HT1080 (cell line): ENCODE results near the gene RAB35. TPM values are rescaled to one million over a fixed set of nuclear protein-coding genes. Genes with fewer than 3 reads are reported as not detected.

Experiments
- DNase-seq: peaks from one replicate; pipeline ENCODE4 v3.0.0-alpha.2; 2015; ENCODE audit warnings: low read depth
- total RNA-seq: library from RNA; depleted of rRNA; stranded (reverse); fragments of >200 nt; shearing (Covaris generic); gene quantifications from 2 replicates; pipeline ENCODE4 v1.2.3, GENCODE V29; 2014

RAB35 gene
- total RNA-seq, 1 experiment from 2014 or later = 79.2 TPM

DNA sequence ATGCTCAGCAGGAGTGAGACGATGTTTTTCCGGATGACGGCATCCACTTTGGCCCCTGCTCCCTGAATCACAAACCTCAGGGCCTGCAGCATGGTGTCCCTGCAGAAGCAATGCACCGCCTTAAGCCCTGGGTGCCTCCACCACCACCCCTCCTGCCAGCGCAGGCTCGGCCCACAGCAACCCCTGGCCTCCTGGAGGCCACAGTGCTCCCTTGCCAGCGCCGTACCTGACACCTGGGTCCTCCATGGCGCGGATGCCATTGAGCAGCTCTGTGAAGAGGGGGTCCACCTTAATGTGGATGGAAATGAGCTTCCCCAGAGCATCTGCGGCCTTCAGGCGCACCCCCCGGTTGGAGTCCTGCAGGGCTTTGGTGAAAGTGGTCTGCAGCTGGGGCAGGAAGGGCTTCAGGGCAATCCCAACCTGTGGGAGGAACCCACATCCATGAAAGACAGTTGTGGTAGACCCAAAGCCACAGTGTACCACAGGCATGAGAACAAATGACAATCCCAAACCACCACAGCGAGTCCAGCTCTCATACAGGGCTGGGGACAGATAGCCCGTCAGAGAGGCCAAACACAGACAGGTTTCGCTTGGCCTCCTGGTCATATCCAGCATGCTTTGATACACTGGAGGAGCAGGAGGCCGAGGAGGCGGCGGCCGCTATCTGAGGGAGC, 17.9 kb upstream of the RAB35 start:
- no peak for DNase-seq

GRCh38 chr12:120132863-120133385, 16.4 kb upstream of the RAB35 start:
- DNase-seq = no peak

- DNase-seq = no peak
Observed at GRCh38 chr12:120132054-120132836, 15.7 kb upstream of the RAB35 start.

DNA sequence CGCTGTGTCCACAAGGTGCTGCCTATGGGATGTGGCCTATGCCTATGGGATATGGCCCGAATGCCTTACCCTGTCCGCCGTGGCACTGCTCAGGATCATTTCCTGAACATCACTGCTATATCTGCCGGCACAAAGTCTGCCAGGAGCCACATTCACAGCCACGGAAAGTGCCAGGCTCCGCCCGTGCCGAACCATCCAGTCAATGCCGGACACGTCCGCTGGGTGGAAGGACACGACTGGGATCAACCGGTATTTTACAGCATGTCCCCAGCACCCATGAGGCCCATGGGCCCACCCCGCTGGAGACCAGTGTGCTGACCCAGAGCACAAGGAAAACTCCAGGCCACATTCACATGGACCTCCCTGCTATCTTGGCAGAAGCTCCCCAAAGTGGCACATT, 14.6 kb upstream of the RAB35 start:
- DNase-seq = no peak

DNA sequence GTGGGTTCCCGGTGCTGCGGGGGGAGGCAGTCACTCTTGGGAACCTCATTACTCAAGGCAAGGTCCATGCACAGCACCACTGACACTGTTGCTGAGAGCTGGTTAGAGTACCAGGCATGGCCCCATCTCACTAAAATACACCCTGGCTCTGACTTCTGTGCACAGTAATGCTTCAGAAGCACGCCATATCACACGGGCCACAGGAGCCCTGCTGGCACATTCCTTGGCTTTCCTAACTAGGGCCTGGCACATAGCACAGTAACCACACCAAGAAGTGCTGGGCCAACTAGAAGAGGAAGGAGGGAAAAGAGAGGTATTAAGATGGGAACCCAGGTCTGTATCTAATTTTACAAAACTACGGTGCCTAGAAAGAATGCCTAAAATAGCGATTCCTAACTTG, 13.5 kb upstream of the RAB35 start:
- DNase-seq = no peak

DNA sequence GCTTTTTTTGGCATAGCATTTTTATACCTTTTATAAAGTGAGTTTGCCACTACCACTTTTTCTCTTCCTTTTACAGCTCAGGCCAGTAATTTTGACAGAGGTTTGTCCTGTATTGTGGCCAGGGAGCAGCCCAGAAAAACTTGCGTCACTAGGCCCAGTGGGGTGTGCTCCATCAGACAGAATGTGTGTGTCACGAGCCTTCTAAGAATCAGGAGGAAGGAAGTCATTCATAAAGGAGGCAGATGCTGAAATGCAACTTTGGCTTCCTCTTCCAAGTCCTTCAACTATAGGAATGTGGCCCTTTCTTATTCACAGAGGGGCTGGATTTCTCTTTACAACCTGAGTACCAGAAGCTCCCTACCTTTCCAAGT, 10.1 kb upstream of the RAB35 start:
- DNase-seq = no peak

- DNase-seq = no peak
Observed at GRCh38 chr12:120125792-120126634, 9.5 kb upstream of the RAB35 start.

GRCh38 chr12:120125029-120125428, 8.5 kb upstream of the RAB35 start:
- DNase-seq = no peak

GRCh38 chr12:120121766-120122293, 5.3 kb upstream of the RAB35 start:
- no peak for DNase-seq

DNA sequence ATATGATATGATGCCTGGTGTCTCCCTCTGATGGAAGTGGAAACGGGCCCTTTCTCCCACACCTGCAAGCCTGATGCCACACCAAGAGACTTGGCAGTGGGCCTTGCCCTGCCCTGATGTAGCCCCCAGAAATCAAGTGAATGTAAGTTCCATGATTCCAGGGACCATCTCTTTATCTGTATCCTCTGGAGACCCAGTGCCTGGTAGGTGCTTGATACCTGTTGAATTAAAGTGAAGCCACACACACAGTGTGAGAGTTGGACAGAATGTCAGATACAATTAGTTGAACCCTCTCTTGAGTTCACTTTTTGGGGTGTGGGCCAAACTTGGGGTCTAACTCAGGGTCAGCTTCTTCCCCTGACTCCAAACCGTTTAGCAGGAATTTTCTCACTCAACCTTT, 4.8 kb upstream of the RAB35 start:
- no peak for DNase-seq

- DNase-seq = no peak
Observed at GRCh38 chr12:120119271-120119973, 2.9 kb upstream of the RAB35 start.

- peak; percentile 68 for DNase-seq
Observed at GRCh38 chr12:120118321-120119061, 1.9 kb upstream of the RAB35 start.

GRCh38 chr12:120117961-120118320, 1.4 kb upstream of the RAB35 start:
- DNase-seq = no peak

DNA sequence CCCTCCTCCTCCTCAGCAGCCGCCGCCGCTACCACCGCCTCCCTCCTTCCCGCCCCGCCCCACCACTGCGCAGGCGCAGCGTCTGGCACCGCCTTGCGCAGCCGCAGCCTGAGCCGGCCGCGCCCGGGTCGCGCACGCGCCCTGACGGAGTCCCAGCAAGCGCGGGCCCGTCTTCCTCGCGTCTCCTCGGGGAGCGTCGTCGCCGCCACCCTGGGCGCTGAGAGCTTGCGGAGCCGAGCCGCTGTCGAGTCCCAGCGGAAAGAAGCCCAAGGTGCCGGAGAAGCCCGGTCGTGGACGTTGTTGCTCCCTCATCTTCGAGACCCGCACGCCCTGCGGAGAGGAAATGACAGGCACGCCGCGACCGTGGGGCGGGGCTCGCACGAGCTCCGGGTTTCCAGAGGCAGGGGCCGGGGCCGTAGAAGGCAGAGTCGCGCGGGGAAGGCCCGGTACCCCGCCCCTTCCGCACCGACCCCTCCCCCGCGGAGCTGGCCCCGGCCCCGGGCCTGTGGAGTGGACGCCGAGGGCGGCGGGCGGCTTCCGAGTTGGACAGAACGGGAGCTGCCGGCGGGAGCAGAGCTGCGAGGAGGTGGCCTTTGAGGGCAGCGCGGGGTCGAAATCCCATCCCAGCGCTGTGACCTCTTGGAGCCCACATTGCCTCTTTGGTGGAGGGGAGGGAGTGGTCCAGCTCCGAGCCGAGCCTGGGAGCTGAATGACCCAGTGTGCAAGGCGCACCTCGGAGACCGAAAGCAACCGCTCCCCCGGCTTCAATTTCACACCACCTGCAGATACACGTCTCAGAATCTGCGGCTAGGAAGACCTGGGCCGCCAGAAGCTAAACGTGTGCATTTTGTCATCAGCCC, 469 bp upstream of the RAB35 start:
- DNase-seq = peak; percentile 90

DNA sequence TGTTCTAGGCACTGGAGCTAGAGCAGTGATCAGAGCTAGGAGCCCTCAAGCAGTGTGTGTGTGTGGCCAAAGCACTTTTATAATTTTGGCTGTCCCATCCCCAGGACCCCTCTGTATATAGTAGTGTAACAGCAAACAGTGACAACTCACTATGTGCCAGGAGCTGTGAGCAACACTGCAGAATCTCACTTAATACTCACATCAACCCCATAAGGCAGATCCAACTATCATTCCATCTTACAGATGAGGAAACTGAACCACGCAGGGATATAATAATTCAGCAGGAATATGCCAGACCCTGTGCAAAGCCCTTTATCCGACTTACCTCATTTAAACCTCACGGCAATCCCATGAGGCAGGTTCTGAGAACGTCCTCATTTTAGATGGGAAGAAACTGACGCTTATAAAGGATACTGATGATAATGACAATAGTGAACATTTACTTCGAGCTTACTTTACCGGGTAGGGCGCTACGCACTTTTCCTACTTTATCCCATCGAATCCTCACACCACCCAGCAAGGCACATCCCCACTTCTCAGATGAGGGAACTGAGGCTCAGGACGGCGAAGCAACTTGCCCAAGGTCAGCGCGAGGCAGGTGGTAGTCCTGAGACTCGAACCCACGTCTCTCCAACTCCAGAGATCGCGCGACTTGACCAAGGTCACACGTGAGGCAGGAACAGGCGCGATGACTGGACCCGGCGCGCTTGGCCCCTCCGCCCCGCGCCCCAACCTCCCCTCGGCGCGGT, 687 bp downstream of the RAB35 start:
- DNase-seq = peak; percentile 39

GRCh38 chr12:120115066-120115465, 1.5 kb downstream of the RAB35 start:
- no peak for DNase-seq

DNA sequence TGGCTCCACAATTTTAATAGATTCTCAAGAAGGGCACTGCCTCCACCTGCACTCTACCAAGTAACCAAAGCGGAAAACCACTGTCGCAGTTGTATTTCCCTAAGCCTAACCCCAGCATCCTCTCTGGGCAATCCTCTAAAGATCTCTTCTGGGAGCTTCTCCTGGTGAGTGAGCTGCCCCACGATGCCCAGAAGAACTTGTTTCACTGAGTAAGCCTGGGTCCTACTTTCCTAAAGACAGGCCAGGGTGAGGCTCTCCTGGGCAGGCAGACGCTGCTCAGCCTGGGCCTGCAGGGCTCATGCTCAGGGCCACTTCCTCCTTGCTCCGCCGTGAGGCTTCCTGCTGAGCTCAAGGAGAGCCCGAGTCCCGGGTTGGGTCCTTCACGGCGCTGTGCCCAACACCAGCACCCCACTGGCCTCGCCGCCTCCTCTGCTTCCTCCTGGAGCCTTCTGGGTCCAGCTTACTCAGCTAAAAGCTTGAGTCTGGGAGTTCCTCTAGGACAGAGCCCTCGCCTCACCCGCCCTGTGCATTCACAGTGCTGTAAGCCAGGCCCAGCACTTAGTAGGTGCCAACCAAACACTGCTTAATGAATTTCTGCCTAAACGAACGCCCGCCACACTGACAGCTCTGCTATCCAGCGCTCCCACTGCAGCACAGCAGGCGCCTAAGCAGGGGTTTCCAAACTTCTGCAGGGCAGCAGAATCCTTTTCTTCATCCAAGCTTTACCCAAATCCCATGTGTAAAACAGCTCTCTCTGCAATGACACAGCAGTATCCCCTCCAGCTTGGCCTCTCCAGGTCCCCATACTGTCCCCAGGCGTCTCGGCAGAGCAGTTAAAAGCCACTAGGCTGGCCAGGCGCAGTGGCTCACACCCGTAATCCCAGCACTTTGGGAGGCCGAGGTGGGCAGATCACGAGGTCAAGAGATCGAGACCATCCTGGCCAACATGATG, 5.7 kb downstream of the RAB35 start:
- DNase-seq = no peak
